Fibroblast of skin of abdomen (primary cell): ENCODE results near the gene ZNF740. TPM values are rescaled to one million over a fixed set of nuclear protein-coding genes. Genes with fewer than 3 reads are reported as not detected.
"Not testable (repeated sequence)": the region's sequence is repeated elsewhere in the genome, so short reads cannot be mapped to it uniquely, and the experiment has no call there.

ENCODE experiments used
- DNase-seq: peaks from one replicate; pipeline ENCODE4 v3.0.0-alpha.2; 2013
- polyA plus RNA-seq, 2 experiments: library from polyadenylated mRNA; unstranded; fragments of 120-200 nt; gene quantifications; one replicate each; pipeline ENCODE4 v1.2.1, GENCODE V29; 2013; ENCODE audit not compliant: insufficient read length in 2 of 2

Gene ZNF740, protein sequence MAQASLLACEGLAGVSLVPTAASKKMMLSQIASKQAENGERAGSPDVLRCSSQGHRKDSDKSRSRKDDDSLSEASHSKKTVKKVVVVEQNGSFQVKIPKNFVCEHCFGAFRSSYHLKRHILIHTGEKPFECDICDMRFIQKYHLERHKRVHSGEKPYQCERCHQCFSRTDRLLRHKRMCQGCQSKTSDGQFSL
- 32.9 TPM for polyA plus RNA-seq (2013, experiment 1 of 2; ENCODE audit: insufficient read length)
- polyA plus RNA-seq (2013, experiment 2 of 2; ENCODE audit: insufficient read length): 30.9 TPM

DNA sequence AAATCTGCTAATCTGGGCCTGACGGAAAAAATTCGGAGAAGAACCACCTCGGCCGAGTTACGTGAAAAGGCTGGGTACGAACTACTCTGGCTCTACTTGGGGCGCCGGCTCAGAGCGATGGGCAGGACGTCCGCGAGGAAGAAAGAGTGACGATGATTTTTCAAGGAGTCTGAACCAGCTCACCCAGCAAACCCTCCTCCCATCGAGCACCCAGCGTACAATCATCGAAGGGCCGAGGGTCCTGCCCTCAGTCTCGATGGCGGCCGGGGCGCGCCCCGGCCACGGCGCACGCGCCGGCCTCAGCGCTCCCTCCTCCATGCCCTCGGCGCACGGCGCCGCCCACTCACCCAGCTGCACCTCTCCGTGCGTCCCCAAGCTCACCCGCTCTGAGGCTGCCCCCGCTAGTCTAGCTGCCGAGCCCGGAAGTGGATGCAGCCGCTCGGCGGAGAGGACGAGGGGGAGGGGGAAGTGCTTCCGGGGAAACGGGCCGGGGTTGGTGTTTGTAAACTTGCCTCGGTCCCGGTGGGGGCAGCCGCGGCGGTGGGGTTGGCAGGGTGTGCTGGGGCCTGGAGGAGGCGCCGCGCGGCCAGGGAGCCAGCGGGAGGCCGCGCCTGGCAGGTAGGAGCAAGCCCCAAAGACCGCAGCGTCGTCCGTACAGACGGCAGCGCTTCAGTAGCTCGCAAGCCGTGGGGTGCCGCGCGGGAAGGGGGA lies at the start of gene ZNF740, which contains the start of gene CSAD:
Gene ZNF740 (plus strand): TSS at position 503 of the 711 bp plus-strand sequence. CDS start 1,262 bp downstream, outside the sequence.
Gene CSAD (minus strand): TSS at position 706 of the 711 bp plus-strand sequence. CDS start 7,455 bp downstream, outside the sequence.
- DNase-seq: peak; percentile 99

DNA sequence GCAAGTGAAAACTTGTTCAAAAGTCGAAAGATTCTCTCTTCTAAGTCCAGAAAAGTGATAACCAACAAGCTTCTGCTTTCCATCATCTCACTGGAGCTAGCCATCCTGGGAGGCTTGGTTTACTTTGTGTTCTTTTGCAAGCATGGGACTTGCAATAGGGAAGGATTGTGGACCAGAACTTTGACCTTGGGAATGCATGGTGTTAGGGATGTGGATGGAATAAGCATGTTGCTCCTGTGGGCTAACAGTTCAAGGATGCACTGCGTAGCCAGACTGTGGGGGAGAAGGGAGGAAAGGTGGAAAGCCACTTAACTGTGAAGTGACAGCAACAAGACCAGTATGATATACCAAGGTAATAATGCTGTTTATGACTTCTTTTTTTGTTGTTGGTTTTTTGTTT lies 48.7 kb upstream of the ZNF740 start:
- DNase-seq: no peak

DNA sequence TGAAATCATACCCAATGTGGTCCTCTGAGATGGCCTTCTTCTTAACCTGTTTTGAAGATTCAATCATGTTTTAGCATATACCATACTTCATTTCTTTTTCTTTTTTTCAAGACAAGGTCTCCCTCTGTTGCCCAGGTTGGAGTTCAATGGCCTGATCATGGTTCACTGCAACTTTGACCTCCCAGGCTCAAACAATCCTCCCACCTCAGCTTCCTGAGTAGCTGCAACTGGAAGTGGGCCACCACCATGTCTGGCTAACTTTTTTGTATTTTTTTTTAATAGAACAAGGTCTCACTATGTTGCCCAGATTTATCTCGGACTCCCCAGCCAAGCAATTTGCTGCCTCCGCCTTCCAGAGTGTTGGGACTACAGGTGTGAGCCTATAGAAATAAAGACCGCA lies 46.8 kb upstream of the ZNF740 start:
- no peak for DNase-seq

DNA sequence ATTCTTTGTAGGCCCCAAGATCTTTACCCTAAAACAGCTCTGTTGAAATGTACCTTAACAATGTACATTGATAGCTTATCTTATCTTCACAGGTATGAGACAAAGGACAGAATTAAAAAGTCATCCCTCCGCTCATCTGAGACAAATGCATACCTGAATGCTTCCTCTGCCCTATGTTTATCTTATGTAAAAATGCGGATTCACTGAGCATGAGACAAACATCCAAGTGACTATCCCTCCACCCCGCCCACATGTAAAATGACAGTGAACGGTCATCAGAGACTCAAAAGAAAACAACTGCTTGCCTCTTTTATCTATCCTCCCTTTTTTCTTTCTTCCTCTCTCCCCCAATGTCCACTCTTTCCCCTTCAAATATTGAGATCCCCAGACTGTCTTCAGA lies 37.2 kb upstream of the ZNF740 start:
- no peak for DNase-seq

DNA sequence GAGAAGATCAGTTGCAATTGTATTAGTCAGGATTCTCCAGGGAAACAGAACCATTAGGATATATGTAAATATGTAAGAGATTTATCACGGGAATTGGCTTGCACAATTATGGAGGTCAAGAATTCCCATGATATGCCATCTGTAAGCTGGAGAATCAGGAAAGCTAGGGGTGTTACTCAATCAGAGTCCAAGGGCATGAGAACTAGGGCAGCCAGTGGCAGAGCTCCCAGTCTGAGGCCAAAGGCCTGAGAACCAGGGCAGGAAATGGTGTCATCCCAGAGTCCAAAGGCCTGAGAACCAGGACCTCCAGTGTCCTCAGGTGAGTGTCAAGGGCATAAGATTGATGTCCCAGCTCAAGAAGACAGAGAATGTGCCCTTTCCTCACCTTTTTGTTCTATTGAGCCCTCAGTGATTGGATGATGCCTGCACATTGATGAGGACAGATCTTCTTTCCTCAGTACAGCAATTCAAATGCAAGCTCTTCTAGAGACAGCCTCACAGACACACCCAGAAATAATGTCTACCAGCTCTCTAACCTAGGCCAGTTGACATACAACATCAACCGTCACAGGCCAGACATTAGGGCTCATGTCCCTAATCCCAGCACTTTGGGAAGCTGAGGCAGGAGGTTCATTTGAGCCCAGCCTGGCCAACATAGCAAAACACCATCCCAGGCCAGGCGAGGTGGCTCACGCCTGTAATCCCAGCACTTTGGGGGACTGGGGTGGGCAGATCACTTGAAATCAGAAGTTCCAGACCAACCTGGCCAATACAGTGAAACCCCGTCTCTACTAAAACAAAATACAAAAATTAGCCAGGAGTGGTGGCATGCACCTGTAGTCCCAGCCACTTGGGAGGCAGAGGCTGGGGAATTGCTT lies 34.9 kb upstream of the ZNF740 start:
- DNase-seq: no peak

DNA sequence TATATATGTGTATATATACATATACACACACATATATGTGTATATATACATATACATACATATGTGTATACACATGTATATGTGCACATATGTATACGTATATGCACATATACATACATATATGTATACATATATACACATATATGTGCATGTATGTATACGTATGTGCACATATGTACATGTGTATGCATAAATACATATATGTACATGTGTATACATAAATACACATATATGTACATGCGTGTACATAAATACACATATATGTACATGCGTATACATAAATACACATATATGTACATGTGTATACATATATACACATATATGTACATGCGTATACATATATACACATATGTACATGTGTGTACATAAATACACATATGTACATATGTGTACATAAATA lies 33.3 kb upstream of the ZNF740 start:
- no peak for DNase-seq

DNA sequence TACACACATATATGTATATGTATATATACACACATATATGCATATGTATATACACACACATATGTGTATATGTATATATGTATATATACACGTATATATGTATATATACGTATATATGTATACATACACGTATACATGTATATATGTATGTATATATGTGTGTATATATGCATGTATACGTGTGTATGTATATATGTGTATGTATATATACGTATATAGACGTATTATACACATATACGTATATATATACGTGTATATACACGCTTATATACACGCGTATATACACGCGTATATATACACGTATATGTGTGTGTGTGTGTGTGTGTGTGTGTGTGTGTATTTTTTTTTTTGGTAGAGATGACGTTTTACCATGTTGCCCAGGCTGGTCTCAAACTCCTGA lies 32.9 kb upstream of the ZNF740 start:
- no peak for DNase-seq

DNA sequence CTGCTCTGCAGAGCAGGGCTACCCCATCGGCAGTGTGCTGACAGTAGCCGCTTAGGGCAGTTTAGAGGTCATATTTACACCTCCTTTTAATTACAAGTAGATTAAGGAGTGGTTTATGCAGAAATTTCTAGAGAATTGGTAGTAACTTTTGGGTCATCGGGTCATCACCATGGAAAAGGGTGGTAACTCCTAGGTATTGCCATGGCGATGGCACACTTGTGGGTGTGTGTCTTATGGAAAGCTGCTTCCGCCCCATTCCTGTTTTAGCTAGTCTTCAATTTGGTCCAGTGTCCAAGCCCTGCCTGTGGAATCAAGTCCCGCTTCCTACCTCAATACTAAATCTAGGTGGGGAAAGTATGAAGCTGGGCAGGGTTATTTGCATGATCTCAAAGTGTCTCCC lies 29.5 kb upstream of the ZNF740 start:
- no peak for DNase-seq

DNA sequence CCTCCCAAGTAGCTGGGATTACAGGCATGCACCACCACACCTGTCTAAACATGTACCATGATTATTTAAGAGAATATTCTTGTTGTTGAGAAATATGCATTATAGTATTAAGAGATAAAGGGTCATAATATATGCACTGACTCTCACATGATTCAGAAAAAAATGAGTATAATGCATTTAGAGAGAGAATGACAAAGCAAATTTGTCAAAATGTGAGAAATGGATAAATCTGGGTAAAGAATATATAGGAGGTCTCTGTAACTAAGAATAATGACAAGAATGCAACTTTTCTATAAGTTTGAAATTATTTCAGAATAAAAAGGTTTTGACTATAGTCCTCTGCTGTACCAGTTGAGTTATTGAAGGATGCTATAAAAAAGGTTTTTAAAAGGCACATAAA lies 28.1 kb upstream of the ZNF740 start:
- no peak for DNase-seq

DNA sequence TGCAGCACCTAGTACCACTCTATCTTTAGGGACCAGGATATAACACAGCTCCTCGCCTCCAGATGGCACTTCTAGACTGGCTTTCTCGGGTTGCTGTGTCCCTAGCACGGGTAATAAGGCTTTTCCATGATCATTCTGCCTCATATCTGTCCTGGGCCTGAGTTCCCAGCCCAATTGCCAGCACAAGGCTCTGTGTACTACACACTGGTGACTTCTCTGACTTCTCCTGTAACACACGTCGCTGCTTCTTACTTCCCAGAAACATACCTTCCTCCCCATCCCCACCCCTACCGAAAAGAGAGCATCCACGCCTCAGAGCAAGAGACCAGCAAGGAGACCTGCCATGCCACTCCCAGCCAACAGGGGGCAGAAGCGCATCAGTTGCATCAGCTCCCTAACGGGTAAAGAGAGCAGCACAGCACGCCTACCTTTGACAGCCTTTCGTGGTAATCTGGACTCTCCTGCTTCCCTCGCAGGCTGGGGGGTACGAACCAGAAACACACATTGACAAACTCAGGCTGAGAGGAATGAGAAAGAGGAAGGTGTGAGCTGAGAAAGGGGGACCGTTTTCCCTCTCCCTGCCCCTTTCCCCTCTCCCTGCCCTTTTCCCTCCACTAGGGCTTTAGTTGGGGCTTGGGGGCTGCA lies 21.2 kb upstream of the ZNF740 start:
- DNase-seq: peak; percentile 81

DNA sequence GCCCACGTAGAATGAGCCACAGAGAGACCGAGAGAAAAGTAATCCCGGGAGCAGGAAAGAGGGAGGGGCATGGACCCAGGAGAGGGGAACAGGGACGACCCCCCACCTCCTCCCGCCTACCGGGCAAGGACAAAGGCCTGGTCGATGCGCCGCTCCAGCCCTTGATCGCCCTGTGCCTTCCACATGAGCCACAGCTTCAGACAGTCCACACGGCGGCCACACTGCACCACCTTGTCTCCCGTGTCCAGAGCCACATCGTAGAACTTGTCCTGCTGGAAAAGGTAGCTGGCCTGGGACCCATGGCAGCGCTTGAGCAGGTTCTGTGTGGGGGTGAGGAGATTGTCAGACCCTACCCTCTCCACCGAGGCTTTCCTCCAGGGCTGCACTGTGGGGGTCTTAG lies 20.5 kb upstream of the ZNF740 start:
- no peak for DNase-seq

DNA sequence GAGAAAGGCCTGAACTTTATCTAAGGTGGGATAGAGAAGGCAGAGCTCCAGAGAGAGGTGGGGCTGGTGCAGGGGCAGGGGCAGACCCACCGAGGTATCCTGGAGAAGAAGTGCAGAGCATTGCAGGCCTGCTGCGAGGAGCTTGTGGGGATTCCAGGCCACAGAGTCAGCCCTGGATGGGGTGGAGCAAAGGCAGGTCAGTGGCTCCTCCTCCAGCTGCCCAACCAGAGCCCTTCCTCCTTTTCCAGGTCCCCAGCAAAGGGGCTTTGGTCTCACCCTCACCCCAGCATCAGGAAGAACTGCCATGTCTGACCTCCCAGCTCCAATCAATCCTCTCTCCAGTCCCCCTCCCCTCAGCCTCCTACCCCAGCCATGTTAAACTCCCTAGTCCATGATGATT lies 19.8 kb upstream of the ZNF740 start:
- DNase-seq: no peak

DNA sequence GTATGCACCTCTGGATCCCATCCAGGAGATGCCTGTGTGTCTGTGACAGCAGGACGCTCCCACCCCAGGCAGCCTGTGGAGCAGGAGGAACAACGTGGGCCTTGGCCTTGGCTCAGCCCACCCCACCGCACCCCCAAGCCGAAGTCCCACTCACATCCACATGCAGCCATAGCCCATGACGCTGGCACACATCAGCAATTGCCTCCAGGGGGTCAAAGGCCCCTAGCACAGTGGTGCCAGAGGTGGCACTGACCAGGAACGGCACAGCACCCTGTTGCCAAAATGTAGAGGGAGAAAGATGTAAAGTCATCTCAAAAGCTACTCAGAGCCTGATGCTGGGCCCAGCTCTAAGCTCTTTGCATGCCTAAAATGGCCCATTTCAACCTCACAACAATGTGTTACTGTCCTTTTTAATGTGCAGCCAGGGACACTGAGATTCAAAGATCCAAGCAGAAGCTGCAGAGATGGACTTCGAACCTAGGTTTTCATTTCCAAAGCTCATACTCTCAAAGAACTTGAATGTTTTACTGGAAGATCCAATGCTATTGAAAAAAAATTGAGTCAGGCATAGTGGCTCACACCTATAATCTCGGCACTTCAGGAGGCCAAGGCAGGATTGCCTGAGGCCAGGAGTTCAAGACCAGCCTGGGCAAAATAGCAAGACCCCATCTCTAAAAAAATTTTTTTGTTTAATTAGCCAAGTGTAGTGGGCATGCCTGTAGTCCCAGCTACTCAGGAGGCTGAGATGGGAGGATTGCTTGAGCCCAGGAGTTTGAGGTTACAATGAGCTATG lies 19.2 kb upstream of the ZNF740 start:
- no peak for DNase-seq

DNA sequence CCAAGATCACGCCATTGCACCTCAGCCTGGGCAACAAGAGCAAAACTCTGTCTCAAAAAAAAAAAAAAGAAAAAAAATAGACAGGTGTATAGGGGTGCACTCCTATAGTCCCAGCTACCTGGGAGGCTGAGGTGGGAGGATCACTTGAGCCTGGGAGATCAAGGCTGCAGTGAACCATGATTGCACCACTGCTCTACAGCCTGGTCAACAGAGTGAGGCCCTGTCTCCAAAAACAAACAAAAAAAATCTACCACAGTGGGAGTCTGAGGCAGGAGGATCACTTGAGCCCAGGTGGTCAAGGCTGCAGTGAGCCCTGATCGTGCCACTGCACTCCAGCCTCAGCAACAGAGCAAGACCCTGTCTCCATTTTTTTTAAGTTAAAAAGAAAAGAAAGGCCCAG lies 17.5 kb upstream of the ZNF740 start:
- DNase-seq: not testable (repeated sequence)

DNA sequence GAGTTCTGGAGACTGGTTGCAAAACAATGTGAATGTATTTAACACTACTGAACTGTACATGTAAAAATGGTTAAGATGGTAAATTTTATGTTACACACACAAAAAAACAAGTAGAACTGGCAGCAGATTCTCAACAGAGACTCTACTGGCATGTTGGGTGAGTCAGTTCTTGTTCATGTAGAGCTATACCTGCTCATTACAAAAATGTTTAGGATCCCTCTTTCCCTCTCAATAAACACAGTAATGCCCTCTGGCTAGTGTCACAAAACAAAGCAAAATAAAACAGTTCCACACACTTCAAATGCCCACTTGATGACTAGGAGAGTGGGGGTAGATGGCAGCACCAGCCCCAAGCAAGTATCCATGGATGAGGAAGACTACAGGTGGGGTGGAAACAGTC lies 13.7 kb upstream of the ZNF740 start:
- no peak for DNase-seq

DNA sequence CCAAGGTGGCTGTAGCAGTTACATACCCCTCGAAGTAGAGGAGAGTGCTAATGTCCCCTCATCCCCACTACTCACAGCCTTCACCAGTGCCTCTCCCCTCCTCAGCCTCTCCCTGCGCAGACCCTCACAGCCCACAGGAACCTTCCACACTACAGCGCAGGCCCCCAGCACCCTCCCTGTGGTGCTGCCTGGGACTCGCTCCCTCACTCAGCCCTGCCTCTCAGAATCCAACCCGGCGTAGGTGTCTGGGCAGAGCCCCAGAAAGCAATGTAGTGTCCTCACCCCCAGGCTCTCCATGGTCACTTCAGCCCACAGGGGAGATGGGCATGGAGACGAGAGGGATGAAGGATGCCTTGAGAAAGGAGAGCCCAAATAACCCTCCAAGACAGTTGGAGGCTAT lies 10.9 kb upstream of the ZNF740 start:
- DNase-seq: no peak

DNA sequence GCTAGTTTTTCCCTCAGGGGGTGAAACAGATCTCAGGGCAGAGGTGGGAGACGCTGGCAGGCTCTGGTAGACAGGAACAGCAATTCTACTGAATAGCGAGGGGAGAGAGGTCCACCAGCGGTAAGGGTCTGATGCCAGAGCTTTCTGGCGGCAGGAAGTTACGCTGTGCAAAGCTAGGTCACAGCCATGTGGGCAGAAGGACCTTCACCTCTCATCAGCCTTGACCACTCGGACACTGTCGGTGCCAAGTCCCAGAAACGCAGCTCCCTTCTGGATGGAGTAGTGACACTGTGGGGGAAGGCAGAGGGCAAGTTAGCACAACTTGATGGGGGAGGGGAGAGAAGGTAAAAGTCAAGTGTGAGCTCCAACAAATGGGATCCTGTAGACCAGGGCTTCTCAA lies 10.3 kb upstream of the ZNF740 start:
- DNase-seq: no peak

DNA sequence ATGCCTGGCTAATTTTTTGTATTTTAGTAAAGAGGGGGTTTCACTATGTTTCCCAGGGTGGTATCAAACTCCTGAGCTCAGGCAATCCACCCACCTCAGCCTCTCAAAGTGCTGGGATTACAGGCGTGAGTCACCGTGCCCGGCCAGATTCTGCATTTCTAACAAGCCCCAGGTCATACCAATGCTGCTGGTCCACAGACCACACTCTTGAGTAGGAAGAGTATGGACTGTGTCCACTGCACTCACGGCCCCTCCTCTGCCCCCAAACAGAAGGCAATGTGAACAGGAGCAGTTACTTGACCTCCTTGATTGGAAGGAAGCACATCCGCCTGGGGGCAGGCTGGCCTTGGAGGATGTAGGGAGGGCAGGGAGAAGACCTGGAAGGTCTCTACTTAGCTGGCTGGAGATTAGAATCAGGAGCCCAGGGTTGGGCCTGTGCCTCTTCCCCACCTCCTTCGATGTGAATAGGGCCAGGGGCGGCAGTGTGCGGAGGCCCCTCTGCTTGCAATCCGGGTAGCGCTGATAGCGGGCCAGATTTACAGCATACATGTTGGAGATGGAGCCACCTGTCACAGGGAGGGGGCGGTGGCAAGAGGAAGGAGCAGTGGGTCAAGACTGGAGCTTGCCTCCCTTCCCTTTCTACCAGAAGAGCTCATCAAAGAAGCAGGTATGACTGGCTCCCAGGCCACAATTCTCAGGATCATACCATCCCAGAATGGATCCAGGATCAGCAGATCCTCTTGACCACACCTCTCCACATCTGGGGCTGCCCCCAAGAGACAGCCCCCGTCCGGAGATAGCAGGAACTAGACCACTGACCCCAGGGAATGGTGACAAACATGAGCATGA lies 9.4 kb upstream of the ZNF740 start:
- no peak for DNase-seq

DNA sequence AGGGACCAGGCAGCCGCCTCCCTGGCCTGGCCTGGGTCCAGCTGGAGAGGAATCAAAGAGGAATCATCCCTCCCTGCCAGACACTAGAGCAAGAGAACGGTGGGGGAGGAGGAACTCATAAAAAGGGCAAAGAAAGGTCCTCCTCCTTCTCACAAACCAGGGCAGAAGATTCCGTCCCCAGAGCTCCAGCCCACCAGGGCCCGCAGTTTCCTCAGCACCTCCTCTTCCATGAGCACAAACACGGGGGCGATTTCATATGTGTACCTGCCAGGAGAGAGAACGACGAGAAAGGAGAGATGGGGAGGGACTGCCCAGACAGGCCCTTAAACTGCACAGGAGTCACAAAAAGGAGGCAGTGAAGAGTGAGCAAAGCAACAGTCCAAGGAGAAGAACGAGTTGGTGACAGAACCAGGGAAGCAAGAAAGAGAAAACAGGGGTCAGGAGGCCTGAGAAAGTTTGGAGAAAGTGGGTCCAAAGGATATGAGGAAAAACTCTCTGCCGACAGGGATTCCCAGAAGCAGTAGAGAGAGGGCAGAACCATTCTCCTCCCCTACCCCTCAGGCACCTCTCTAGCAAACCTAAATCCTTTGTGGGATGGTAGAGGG lies 8.7 kb upstream of the ZNF740 start:
- DNase-seq: peak; percentile 30

DNA sequence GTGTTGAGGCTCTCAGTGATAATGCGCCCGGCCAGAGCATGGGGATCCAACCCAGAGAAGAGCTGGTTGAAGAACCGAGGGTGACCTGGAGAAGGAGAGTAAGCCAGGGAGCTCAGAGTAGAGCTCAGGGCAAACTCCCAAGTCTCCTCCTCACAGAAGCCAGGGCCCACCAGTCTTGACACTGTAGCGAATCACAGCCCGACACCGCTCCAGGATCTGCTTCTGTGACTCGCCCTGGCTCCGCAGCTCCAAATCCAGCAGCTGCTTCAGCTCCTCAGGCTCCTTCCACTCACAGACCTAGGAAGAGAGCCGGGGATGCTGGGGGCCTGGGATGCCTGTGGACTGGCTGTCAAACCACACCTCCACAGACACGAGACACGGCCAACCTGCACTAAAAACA lies 8.2 kb upstream of the ZNF740 start:
- peak; percentile 80 for DNase-seq
